ENCODE measurements around the gene YPEL1.
A peak's percentile ranks its signal among the peaks of the same experiment; 100 is the strongest.

YPEL1 gene

GRCh38 chr22:21652547-21653545 lies 82.7 kb downstream of the YPEL1 start:
- DNase-seq (ENCODE audit: low read depth), result no peak

GRCh38 chr22:21652010-21652546 lies 83.5 kb downstream of the YPEL1 start:
- DNase-seq (ENCODE audit: low read depth), result peak; percentile 83

DNA sequence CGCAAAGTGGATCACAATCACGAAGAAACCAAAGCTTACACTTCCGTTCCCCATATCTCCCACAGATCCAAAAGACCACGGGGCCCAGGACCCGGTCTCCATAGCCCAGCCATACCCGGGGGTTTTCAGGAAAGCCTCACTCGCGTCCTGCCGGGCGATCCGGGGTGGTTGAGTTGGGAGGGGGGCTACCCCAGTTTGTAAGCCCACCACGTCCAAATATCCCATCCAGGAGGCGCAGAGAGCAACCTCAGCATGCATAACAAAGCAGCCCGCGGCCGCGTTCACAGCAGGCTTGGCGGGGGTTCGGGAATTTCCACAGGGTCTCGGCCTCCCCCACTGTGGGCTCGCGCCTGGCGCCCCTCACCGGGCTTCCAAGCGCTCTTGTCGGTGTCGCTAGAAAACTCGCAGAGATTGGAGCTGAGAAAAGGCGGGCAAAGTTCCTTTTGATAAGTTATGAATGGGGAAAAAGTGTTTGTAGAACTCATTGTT lies 84.0 kb downstream of the YPEL1 start:
- DNase-seq (ENCODE audit: low read depth), result no peak

DNA sequence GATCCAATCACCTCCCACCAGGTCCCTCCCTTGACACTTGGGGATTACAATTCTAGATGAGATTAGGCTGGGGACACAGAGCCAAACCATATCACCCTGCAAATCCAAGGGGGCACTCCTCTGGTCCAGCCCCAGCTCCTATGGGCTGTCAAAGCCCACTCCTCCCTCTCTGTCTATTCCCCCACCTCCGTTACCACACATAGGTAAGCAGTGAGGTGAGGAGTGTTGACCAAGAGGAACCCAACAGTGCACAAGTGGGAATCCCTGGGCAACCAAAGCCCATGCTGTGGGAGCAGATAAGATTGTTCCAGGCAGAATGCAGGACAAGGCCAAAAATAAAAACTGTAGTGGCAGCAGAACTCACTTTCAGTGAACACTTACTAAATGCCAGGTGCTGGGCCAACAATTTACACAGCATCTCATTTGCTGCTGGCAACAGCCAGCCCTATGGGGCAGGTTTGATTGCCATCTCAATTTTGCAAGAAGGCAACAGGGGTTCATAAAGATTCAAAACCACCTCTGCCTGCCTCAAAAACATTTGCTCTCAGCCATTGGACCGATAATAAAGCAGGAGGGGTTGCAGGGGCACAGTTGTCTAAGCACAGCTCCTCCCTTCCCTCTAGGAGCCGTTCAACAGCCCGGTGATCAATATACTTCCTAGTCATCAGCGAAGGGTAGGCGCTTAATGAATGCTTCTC lies 84.6 kb downstream of the YPEL1 start:
- no peak for DNase-seq (ENCODE audit: low read depth)

DNA sequence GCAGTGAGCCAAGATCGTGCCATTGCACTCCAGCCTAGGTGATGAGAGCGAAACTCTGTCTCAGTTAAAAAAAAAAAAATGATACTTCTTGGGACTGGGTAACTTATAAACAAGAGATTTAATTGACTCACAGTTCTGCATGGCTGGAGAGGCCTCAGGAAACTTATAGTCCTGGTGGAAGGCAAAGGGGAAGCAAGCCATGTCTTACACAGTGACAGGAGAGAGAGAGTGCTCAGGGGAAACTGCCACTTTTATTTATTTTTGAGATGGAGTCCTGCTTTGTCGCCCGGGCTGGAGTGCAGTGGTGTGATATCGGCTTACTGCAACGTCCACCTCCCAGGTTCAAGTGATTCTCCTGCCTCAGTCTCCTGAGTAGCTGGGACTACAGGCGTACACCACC lies 85.3 kb downstream of the YPEL1 start:
- no peak for DNase-seq (ENCODE audit: low read depth)

All from fibroblast of gingiva (primary cell).